Measurements from ENCODE around the gene ADPRHL1. TPM values are rescaled to one million over a fixed set of nuclear protein-coding genes. Genes with fewer than 3 reads are reported as not detected.

Gene ADPRHL1
- total and polyA plus RNA-seq, 2 experiments from 2014 or later = 78.2 to 112 TPM

- TF ChIP-seq CTCF (IDR thresholded peaks at IDR 0.05; ENCODE audit: low read depth, low read length) = no peak
These were observed 38.3 kb downstream of the ADPRHL1 start for GRCh38 chr13:113415032-113415431.

DNA sequence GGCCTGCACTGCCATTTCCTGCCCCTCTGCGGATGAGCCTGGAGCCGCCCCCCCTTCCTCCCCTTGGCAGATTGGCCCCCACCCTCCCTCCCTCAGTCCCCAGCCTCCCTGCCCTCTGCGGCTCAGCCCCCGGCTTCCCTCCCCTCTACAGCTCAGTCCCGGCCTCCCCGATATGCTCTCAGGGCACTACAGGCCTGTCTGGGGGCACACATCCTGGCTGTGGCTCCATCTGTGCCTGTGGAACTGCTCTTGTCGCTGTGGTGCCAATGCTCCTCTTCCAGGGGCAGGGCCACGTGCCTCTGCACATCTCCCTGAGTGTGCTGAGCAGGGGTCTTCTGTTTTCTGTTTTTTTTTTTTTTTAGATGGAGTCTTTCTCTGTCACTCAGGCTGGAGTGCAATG is 39.0 kb downstream of the ADPRHL1 start:
- Histone ChIP-seq H3K27ac (no peak overlapping the region), H3K4me1 (ENCODE audit: low read depth) (no peaks in the 10 kb centered on the region), H3K9me3 (ENCODE audit: low read depth) (no peaks in the 10 kb centered on the region), H3K36me3 (no peaks in the 10 kb centered on the region), H3K4me3 (no peak overlapping the region), H3K27me3 (no peaks in the 10 kb centered on the region)
- DNase-seq (ENCODE audit: low read depth in 1 of 2, low spot score in 1 of 2) = no peak
- no peak for TF ChIP-seq CTCF (IDR thresholded peaks at IDR 0.05; ENCODE audit: low read depth, low read length)

More at GRCh38 chr13:113415032-113415431, 38.3 kb downstream of the ADPRHL1 start:
- Histone ChIP-seq H3K4me1 (ENCODE audit: low read depth) (no peaks in the 10 kb centered on the region), H3K9me3 (ENCODE audit: low read depth) (no peaks in the 10 kb centered on the region), H3K27me3 (no peaks in the 10 kb centered on the region), H3K36me3 (no peaks in the 10 kb centered on the region), H3K4me3 (no peak overlapping the region), H3K27ac (no peak overlapping the region)
- no peak for DNase-seq (ENCODE audit: low read depth in 1 of 2, low spot score in 1 of 2)

DNA sequence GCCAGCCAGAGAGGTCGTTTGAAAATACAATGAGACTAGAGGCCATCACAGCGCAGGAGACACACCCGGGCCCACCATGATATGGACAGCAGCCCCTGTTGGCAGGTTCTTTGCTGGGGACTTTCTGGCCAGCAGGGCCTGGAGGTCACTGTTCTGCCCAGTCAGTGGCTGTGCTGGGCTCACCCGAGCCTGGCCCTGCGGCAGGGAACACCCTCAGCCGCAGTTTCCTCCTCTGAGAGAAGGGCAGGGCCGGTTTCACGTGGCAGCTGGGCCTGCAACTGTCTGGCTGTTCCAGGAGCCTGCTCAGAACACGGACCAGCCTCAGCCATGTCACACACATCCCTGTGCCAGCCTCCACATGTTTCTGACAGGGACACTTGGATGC is 39.4 kb downstream of the ADPRHL1 start:
- no peak for DNase-seq (ENCODE audit: low read depth in 1 of 2, low spot score in 1 of 2)
- no peak for TF ChIP-seq CTCF (IDR thresholded peaks at IDR 0.05; ENCODE audit: low read depth, low read length)
- Histone ChIP-seq H3K27ac (no peak overlapping the region), H3K4me1 (ENCODE audit: low read depth) (no peaks in the 10 kb centered on the region), H3K27me3 (no peaks in the 10 kb centered on the region), H3K36me3 (no peaks in the 10 kb centered on the region), H3K9me3 (ENCODE audit: low read depth) (no peaks in the 10 kb centered on the region), H3K4me3 (no peak overlapping the region)

DNA sequence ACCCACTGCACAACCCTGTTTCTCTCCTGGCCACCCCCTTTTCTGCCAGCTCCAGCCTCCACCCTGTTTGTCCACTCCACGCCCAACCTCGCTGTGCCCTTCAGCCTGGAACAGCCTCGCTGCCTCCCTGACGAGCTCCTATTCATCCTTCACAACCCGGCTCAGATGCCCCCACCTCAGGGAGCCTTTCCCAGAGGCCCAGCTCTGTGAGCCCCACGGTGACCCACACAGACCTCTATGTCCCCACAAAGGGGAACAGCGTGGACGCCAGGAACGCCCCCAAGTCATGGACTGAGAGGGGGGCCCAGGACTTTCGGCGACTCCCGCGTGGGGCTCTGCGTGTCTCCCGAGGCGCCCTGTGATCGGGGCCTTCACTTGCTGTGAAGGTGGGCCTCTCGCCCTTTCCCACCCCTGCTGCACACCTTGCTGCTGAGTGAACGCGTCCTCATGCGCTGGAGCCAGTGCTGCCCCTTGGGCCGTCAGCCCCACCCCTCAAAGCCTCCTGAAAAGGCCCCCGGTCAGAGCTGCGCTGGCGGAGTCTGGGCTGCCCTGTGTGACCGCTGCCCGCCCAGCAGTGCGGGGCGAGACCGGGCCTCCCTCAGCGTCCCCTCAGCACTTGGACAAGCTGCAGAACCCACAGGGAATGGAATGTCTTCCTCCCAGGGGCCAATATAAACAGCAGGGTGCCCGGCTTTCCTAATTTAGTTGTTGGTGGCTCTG is 40.0 kb downstream of the ADPRHL1 start:
- TF ChIP-seq CTCF (IDR thresholded peaks at IDR 0.05; ENCODE audit: low read depth, low read length) = no peak
- no peak overlapping the region for H3K27ac ChIP-seq
- no peaks in the 10 kb centered on the region for H3K9me3 ChIP-seq (ENCODE audit: low read depth)
- DNase-seq (ENCODE audit: low read depth in 1 of 2, low spot score in 1 of 2) = no peak
- H3K4me3 ChIP-seq = no peak overlapping the region
- H3K4me1 ChIP-seq (ENCODE audit: low read depth) = peaks cover 2% of the 10 kb centered on the region
- no peaks in the 10 kb centered on the region for H3K27me3 ChIP-seq
- no peaks in the 10 kb centered on the region for H3K36me3 ChIP-seq

DNA sequence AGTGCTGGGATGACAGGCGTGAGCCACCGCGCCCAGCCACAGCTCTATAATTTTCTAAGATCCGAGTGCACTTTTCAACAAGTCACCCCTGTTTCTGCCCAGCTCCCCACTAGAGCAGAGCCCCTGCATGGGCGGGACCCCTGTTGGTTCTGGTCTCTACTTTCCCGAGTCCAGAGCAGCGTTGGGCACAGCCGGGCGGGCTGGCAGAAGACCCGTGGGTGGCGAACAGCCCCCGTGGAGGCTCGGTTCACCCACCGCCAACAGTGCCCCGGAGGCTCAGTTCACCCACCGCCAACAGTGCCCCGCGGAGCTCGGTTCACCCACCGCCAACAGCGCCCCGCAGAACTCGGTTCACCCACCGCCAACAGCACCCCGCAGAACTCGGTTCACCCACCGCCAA is 40.8 kb downstream of the ADPRHL1 start:
- Histone ChIP-seq H3K36me3 (no peaks in the 10 kb centered on the region), H3K27me3 (no peaks in the 10 kb centered on the region), H3K4me3 (no peak overlapping the region), H3K9me3 (ENCODE audit: low read depth) (no peaks in the 10 kb centered on the region), H3K27ac (no peak overlapping the region), H3K4me1 (ENCODE audit: low read depth) (peaks cover 8% of the 10 kb centered on the region)
- no peak for TF ChIP-seq CTCF (IDR thresholded peaks at IDR 0.05; ENCODE audit: low read depth, low read length)
- no peak for DNase-seq (ENCODE audit: low read depth in 1 of 2, low spot score in 1 of 2)

All from cardiac muscle cell (in vitro differentiated cells and primary cell).